Amniotic epithelial cell (primary cell): ENCODE results near the gene METRN.
A peak's percentile ranks its signal among the peaks of the same experiment; 100 is the strongest.

ENCODE experiments used
- DNase-seq: peaks from one replicate; pipeline ENCODE4 v3.0.0-alpha.2; 2010; ENCODE audit warnings: low read depth

The METRN gene

GRCh38 chr16:723695-724094 is 8.8 kb downstream of the METRN start:
- DNase-seq: no peak

GRCh38 chr16:724188-725040 is 9.5 kb downstream of the METRN start:
- no peak for DNase-seq

- no peak for DNase-seq
Observed at GRCh38 chr16:725041-725376, 10.1 kb downstream of the METRN start.

- no peak for DNase-seq
Observed at GRCh38 chr16:725463-726187, 10.7 kb downstream of the METRN start.

- no peak for DNase-seq
Observed at GRCh38 chr16:726188-726437, 11.2 kb downstream of the METRN start.

- no peak for DNase-seq
Observed at GRCh38 chr16:726438-727290, 11.7 kb downstream of the METRN start, which contains the start of the genes CCDC78 and HAGHL. Gene CCDC78, minus strand, starts transcription at chr16:726443. Its CDS starts 76 bp downstream, at chr16:726367. Gene HAGHL, plus strand, starts transcription at chr16:727106. Its CDS starts 404 bp downstream, at chr16:727510.

- DNase-seq: no peak
Observed at GRCh38 chr16:727291-727977, 12.5 kb downstream of the METRN start.

GRCh38 chr16:728131-728889 is 13.4 kb downstream of the METRN start:
- peak; percentile 74 for DNase-seq

GRCh38 chr16:728890-729744 is 14.2 kb downstream of the METRN start:
- no peak for DNase-seq

GRCh38 chr16:729768-730665 is 15.1 kb downstream of the METRN start:
- no peak for DNase-seq

GRCh38 chr16:730666-731509 is 16.0 kb downstream of the METRN start:
- DNase-seq: no peak

GRCh38 chr16:732332-732731 is 17.4 kb downstream of the METRN start:
- no peak for DNase-seq

GRCh38 chr16:732936-733335 is 18.0 kb downstream of the METRN start:
- no peak for DNase-seq

- no peak for DNase-seq
Observed at GRCh38 chr16:733382-734207, 18.7 kb downstream of the METRN start.

- no peak for DNase-seq
Observed at GRCh38 chr16:734208-734980, 19.5 kb downstream of the METRN start.

GRCh38 chr16:734981-735881 is 20.3 kb downstream of the METRN start:
- DNase-seq: no peak
